HFFc6 (cell line): ENCODE results near the gene KCTD2. TPM values are rescaled to one million over a fixed set of nuclear protein-coding genes. Genes with fewer than 3 reads are reported as not detected.

Experiments used
- DNase-seq: peaks from one replicate; pipeline ENCODE4 v3.0.0-alpha.2; 2018
- H3K27ac Mint-ChIP-seq: 2 replicates; pipeline ENCODE4 v1.8.0; 2020; ENCODE audit warnings: mild to moderate bottlenecking, mixed read lengths
- H3K27me3 Mint-ChIP-seq: 2 replicates; pipeline ENCODE4 v1.8.0; 2021; ENCODE audit warnings: mild to moderate bottlenecking, moderate library complexity, mixed read lengths; ENCODE audit not compliant: insufficient read depth
- H3K36me3 Mint-ChIP-seq: 2 replicates; pipeline ENCODE4 v1.8.0; 2021; ENCODE audit warnings: low read depth, mixed read lengths
- H3K4me1 Mint-ChIP-seq: 2 replicates; pipeline ENCODE4 v1.8.0; 2020; ENCODE audit warnings: low read depth, mixed read lengths
- H3K4me3 Mint-ChIP-seq: 2 replicates; pipeline ENCODE4 v1.8.0; 2020; ENCODE audit warnings: mild to moderate bottlenecking, moderate library complexity, mixed read lengths
- H3K9me3 Mint-ChIP-seq: 2 replicates; pipeline ENCODE4 v1.8.0; 2020; ENCODE audit warnings: mild to moderate bottlenecking, mixed read lengths
- CTCF ChIP-seq: fragments of 200-600 bp; sonication (generic); IDR thresholded peaks from 2 replicates; pipeline ENCODE4 v1.5.0; 2021; ENCODE audit warnings: antibody characterized with exemption, mild to moderate bottlenecking
- total RNA-seq, 6 experiments: library from RNA; stranded (reverse); fragmentation: NEBNext Ultra II Directional; extraction: Animal tissue kit (Norgen Biotek cat#: 25700); gene quantifications; 2 replicates in 1 of 6; 3 replicates in 5 of 6; pipeline ENCODE4 v1.2.3, GENCODE V29; 2021

KCTD2 gene
- total RNA-seq, 6 experiments from 2014 or later, result 20.3 to 24.0 (median 21.3) TPM

- Mint-ChIP-seq H3K4me3 (no peak overlapping the region), H3K27ac (no peak overlapping the region), H3K4me1 (peaks cover 8% of the 10 kb centered on the region), H3K9me3 (no peaks in the 10 kb centered on the region), H3K36me3 (no peaks in the 10 kb centered on the region), H3K27me3 (peaks cover 2% of the 10 kb centered on the region)
- no peak for TF ChIP-seq CTCF
- peak; percentile 14 for DNase-seq
Measured at GRCh38 chr17:75073618-75074047, 26.6 kb downstream of the KCTD2 start.

GRCh38 chr17:75074532-75074931 lies 27.5 kb downstream of the KCTD2 start:
- DNase-seq, result no peak
- Mint-ChIP-seq H3K4me3 (no peak overlapping the region), H3K27me3 (peaks cover 2% of the 10 kb centered on the region)

GRCh38 chr17:75075597-75076336 lies 28.7 kb downstream of the KCTD2 start:
- Mint-ChIP-seq H3K27me3 (no peaks in the 10 kb centered on the region; the same call in 1 of the 2 replicates), H3K27ac (no peak overlapping the region), H3K4me1 (peaks cover 24% of the 10 kb centered on the region), H3K4me3 (no peak overlapping the region), H3K36me3 (no peaks in the 10 kb centered on the region), H3K9me3 (no peaks in the 10 kb centered on the region)
- DNase-seq, result no peak
- no peak for TF ChIP-seq CTCF

More at GRCh38 chr17:75074532-75074931, 27.5 kb downstream of the KCTD2 start:
- Mint-ChIP-seq H3K4me1 (peaks cover 17% of the 10 kb centered on the region), H3K27ac (no peak overlapping the region), H3K9me3 (no peaks in the 10 kb centered on the region), H3K36me3 (no peaks in the 10 kb centered on the region)
- TF ChIP-seq CTCF, result no peak

GRCh38 chr17:75077072-75077495 lies 30.1 kb downstream of the KCTD2 start:
- Mint-ChIP-seq H3K4me3 (no peak overlapping the region), H3K36me3 (no peaks in the 10 kb centered on the region), H3K9me3 (no peaks in the 10 kb centered on the region), H3K27me3 (no peaks in the 10 kb centered on the region; the same call in 1 of the 2 replicates), H3K4me1 (peaks cover 34% of the 10 kb centered on the region), H3K27ac (no peak overlapping the region)
- no peak for DNase-seq
- TF ChIP-seq CTCF, result no peak

GRCh38 chr17:75077496-75078283 lies 30.7 kb downstream of the KCTD2 start:
- TF ChIP-seq CTCF, result peak; percentile 9; the same call in 1 of the 2 replicates
- Mint-ChIP-seq H3K9me3 (no peaks in the 10 kb centered on the region), H3K36me3 (no peaks in the 10 kb centered on the region), H3K27me3 (no peaks in the 10 kb centered on the region; the same call in none of the 2 replicates), H3K4me3 (peak overlapping the region; percentile 72; the same call in 1 of the 2 replicates), H3K27ac (peak overlapping the region; percentile 88), H3K4me1 (peaks cover 34% of the 10 kb centered on the region)
- DNase-seq, result no peak
